Spleen (tissue), 7 donors: ENCODE results near the gene MAP2K5.

Source experiments
- POLR2A ChIP-seq, 3 donors: fragments of 450-650 bp; IDR thresholded peaks; one replicate each; pipeline ENCODE4 v1.5.1; 2017; ENCODE audit warnings: antibody characterized with exemption in 3 of 3, mild to moderate bottlenecking in 1 of 3
- TF ChIP-seq, protein P1 (sequence below), 11 experiments: fragments of 200-600 bp in 7 of 11; fragments of 450-650 bp in 4 of 11; sonication (generic) in 4 of 11; IDR thresholded peaks in 8 of 11; conservative IDR thresholded peaks in 3 of 11; 1 replicate in 7 of 11; 2 replicates in 4 of 11; pipeline versions ENCODE4 v1.4.0 to v1.8.0; 2016 to 2021; ENCODE audit warnings: antibody characterized with exemption in 11 of 11, inconsistent platforms in 4 of 11, mild to moderate bottlenecking in 1 of 11
- donor health status: DM: no; HTN: no; CAD: no; lungs with moderate emphysema.
- donor health status: DM: no; HTN: no; CAD: no.
- donor health status: DM: no; HTN: no; CAD: no.

GRCh38 chr15:67828278-67828968 lies 285.9 kb downstream of the MAP2K5 start:
- TF ChIP-seq, protein P1, sequence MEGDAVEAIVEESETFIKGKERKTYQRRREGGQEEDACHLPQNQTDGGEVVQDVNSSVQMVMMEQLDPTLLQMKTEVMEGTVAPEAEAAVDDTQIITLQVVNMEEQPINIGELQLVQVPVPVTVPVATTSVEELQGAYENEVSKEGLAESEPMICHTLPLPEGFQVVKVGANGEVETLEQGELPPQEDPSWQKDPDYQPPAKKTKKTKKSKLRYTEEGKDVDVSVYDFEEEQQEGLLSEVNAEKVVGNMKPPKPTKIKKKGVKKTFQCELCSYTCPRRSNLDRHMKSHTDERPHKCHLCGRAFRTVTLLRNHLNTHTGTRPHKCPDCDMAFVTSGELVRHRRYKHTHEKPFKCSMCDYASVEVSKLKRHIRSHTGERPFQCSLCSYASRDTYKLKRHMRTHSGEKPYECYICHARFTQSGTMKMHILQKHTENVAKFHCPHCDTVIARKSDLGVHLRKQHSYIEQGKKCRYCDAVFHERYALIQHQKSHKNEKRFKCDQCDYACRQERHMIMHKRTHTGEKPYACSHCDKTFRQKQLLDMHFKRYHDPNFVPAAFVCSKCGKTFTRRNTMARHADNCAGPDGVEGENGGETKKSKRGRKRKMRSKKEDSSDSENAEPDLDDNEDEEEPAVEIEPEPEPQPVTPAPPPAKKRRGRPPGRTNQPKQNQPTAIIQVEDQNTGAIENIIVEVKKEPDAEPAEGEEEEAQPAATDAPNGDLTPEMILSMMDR (IDR thresholded peaks at IDR 0.05 in 8 of 11, conservative IDR thresholded peaks at IDR 0.05 in 3 of 11) = no peak
- TF ChIP-seq POLR2A (IDR thresholded peaks at IDR 0.05) = no peak
